Activated T-helper 2 cell treated with anti-CD3 and anti-CD28 coated beads, Interferon-gamma antibody, Interleukin-2, Interleukin-4, amounts not matched to agents 10 μg/mL and 5 μg/mL and 100 μg/mL, durations not matched to agents 14 hours and 24 hours and 36 hours (primary cell): ENCODE measurements around the gene CEACAM7. TPM values are rescaled to one million over a fixed set of nuclear protein-coding genes. Genes with fewer than 3 reads are reported as not detected.
"Not testable (repeated sequence)": the region's sequence is repeated elsewhere in the genome, so short reads cannot be mapped to it uniquely, and the experiment has no call there.

ENCODE experiments used
- DNase-seq: peaks from one replicate; pipeline ENCODE4 v3.0.0; 2021; ENCODE audit warnings: low spot score
- H3K27ac Mint-ChIP-seq: one replicate; pipeline ENCODE4 v1.8.0; 2021; ENCODE audit warnings: mixed read lengths
- H3K27me3 Mint-ChIP-seq: one replicate; pipeline ENCODE4 v1.8.0; 2021; ENCODE audit warnings: low read depth, mixed read lengths
- H3K36me3 Mint-ChIP-seq: one replicate; pipeline ENCODE4 v1.8.0; 2021; ENCODE audit warnings: low read depth, mixed read lengths
- H3K4me1 Mint-ChIP-seq: one replicate; pipeline ENCODE4 v1.8.0; 2021; ENCODE audit warnings: low read depth, mixed read lengths
- H3K4me3 Mint-ChIP-seq: one replicate; pipeline ENCODE4 v1.8.0; 2021; ENCODE audit warnings: low read depth, mild to moderate bottlenecking, moderate library complexity, mixed read lengths
- H3K9me3 Mint-ChIP-seq: one replicate; pipeline ENCODE4 v1.8.0; 2021; ENCODE audit warnings: mixed read lengths
- intact Hi-C: fragments of 100-400 bp; cut with micrococcal nuclease; formaldehyde crosslinking; loops from one replicate; pipeline ENCODE4 v1.15.1; 2023
- total RNA-seq: library from RNA; stranded (reverse); gene quantifications from 2 replicates; pipeline ENCODE4 v1.2.3, GENCODE V29; 2022

The CEACAM7 gene
- total RNA-seq, 1 donor from 2014 or later: not detected

DNA sequence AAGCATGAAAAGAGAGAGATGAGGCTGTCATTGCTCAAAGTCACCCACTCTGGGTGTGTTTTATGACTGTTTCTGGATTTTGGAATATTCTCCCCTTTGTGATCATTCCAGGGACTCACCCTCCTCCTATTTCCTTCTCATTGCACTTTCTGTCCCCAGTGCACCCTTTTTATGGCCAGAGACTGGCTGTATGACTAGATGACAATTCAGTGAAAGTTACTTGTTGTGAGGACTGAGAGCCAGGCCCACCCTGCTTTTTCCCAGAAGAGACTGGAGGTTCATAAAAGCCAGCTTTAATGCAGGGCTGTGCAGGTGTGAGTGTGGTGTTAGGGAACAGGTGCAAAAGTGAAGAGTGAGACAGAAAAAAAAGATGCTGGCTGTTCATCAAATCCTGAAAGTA, 17.3 kb downstream of the CEACAM7 start:
- Mint-ChIP-seq H3K4me1 (no peaks in the 10 kb centered on the region), H3K4me3 (no peak overlapping the region), H3K27ac (no peak overlapping the region), H3K27me3 (peaks cover 26% of the 10 kb centered on the region), H3K9me3 (peaks cover 14% of the 10 kb centered on the region), H3K36me3 (no peaks in the 10 kb centered on the region)
- no peak for DNase-seq
- intact Hi-C loops: no loop called here

DNA sequence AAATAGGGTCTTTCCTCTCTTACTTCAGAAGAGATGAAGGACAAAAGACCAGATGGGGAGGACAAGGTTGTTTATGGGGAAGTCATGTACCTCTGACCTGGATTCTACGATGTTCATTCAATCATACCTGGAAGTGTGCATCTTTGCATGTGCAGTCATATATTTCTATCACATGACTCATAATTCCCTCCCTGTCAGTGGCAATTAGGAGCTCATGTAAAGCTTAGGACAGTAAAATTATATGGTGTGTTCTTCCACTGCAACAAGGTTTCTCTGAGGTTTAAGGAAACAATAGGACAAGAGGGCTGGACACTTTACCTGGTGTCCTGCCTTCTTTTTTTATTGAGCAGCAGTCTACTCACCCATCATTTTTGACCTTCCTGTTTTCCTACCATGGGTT, 19.8 kb downstream of the CEACAM7 start:
- H3K27ac Mint-ChIP-seq: no peak overlapping the region
- H3K4me3 Mint-ChIP-seq: no peak overlapping the region
- DNase-seq: no peak
- intact Hi-C loops: no loop called here
- no peaks in the 10 kb centered on the region for H3K36me3 Mint-ChIP-seq
- H3K4me1 Mint-ChIP-seq: no peaks in the 10 kb centered on the region
- peaks cover 16% of the 10 kb centered on the region for H3K27me3 Mint-ChIP-seq
- peaks cover 32% of the 10 kb centered on the region for H3K9me3 Mint-ChIP-seq

DNA sequence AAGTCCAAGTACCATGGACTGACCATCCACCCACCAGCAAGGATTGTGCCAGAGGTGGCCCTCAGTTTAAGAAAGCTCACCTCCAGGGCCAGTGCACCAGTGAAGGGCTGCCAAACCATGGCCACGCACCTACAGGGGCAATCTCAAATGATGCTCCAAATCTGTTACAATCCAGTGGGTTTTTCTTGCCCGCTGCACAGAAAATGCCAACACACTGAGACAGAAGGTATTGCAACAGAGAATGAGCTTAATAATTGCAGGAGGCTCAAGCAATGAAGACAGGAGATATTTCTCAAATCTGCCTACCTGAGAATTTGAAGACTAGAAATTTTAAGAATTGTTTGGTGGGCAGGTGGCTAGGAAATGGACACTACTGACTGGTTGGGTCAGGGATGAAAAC, 22.0 kb downstream of the CEACAM7 start:
- peaks cover 32% of the 10 kb centered on the region for H3K9me3 Mint-ChIP-seq
- no peak overlapping the region for H3K27ac Mint-ChIP-seq

DNA sequence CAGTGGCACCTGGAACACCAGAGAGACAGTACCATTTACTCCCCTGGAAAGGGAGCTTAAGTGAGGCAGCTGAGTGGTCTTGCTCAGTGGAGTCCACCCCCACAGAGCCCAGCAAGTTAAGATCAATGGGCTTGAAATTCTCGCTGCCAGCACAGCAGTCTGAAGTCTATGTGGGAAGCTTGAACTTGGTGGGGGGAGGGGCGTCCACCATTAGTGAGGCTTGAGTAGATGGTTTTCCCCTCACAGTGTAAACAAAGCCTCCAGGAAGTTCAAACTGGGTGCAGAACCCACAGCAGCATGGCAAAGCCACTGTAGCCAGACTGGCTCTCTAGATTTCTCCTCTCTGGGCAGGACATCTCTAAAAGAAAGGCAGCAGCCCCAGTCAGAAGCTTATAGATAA, 30.9 kb downstream of the CEACAM7 start:
- no peaks in the 10 kb centered on the region for H3K4me1 Mint-ChIP-seq
- intact Hi-C loops: no loop called here
- no peaks in the 10 kb centered on the region for H3K9me3 Mint-ChIP-seq
- no peak overlapping the region for H3K27ac Mint-ChIP-seq
- no peaks in the 10 kb centered on the region for H3K36me3 Mint-ChIP-seq
- H3K27me3 Mint-ChIP-seq: peaks cover 41% of the 10 kb centered on the region
- DNase-seq: no peak
- H3K4me3 Mint-ChIP-seq: no peak overlapping the region

More for the DNA sequence above, 22.0 kb downstream of the CEACAM7 start:
- intact Hi-C loops: no loop called here
- Mint-ChIP-seq H3K27me3 (peaks cover 6% of the 10 kb centered on the region), H3K4me1 (no peaks in the 10 kb centered on the region), H3K36me3 (no peaks in the 10 kb centered on the region), H3K4me3 (no peak overlapping the region)
- no peak for DNase-seq

DNA sequence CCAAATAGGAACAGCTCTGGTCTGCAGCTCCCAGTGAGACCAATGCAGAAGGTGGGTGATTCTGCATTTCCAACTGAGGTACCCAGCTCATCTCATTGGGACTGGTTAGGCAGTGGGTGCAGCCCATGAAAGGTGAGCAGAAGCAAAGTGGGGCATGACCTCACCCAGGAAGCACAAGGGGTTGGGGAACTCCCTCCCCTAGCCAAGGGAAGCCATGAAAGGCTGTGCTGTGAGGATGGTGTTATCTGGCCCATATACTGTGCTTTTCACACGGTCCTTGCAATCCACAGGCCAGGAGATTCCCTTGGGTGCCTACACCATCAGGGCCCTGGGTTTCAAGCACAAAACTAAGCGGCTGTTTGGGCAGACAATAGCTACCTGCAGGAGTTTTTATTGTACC, 31.3 kb downstream of the CEACAM7 start:
- H3K36me3 Mint-ChIP-seq, H3K9me3 Mint-ChIP-seq, H3K4me1 Mint-ChIP-seq, DNase-seq, intact Hi-C loops, H3K27ac Mint-ChIP-seq, H3K4me3 Mint-ChIP-seq: not testable (repeated sequence)
- peaks cover 41% of the 10 kb centered on the region for H3K27me3 Mint-ChIP-seq

DNA sequence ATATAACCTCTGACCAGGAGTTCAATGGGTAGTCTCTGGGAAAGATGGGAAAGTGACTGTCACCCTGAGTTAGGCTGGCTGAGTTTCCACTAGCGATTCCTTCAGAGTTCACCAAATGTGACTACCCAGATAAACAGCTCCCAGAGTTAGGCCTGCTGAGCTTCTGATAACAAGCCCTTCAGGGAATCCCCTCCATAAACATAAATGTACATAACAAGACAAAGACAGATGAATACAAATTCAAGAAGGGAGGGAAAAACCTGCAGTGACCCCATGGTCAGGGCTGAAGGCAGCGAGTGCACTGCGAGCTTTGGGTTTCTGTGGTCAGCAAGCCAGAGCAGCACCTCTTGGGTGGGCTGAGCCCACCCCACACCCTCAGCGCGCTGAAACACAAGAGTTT, 35.8 kb downstream of the CEACAM7 start:
- H3K4me3 Mint-ChIP-seq: no peak overlapping the region
- H3K4me1 Mint-ChIP-seq: no peaks in the 10 kb centered on the region
- H3K36me3 Mint-ChIP-seq: no peaks in the 10 kb centered on the region
- intact Hi-C loops: no loop called here
- no peak for DNase-seq
- no peak overlapping the region for H3K27ac Mint-ChIP-seq
- peaks cover 22% of the 10 kb centered on the region for H3K27me3 Mint-ChIP-seq
- no peaks in the 10 kb centered on the region for H3K9me3 Mint-ChIP-seq

DNA sequence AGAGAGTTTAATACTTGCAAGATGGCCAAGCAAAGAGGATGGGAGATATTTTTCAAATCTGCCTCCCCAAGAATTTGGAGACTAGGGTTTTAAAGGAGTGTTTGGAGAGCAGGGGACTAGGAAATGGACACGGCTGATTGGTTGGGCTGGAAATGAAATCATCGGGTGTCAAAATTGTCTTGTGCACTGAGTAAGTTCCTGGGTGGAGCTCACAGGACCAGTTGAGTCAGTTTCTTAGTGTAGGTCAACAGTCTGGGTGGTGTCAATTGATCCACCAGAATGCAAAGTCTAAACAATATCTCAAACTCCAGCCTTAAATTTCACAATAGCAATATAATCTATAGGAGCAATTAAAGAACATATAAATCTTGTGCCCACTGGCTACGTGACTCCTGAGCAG, 38.2 kb downstream of the CEACAM7 start:
- Mint-ChIP-seq H3K27me3 (peaks cover 20% of the 10 kb centered on the region), H3K36me3 (no peaks in the 10 kb centered on the region), H3K4me3 (no peak overlapping the region), H3K27ac (no peak overlapping the region), H3K4me1 (no peaks in the 10 kb centered on the region), H3K9me3 (no peaks in the 10 kb centered on the region)
- DNase-seq: no peak
- intact Hi-C loops: no loop called here

DNA sequence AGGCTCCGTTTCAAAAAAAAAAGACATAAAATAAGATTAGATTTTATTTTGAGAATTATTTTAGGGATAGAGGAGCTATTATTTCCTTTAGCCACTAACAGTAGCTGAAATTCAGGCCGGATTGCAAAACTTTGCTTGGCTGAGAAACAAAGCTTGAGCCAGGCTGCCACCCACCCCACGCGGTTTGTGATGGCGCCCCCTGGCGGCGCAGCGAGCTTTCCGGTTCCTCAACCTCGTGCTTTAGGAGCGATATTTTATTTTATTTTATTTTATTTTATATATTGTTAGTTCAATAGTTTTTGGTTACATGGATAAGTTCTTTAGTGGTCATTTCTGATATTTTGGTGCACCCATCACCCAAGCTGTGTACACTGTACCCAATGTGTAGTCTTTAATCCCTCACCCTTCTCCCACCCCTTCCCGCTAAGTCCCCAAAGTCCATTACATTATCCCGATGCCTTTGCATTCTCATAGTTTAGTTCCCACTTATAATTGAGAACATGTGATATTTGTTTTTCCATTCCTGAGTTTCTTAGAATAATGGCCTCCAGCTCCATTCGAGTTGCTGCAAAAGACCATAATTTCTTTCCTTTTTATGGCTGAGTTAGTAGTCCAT, 41.4 kb downstream of the CEACAM7 start:
- H3K4me3 Mint-ChIP-seq: no peak overlapping the region
- no peaks in the 10 kb centered on the region for H3K36me3 Mint-ChIP-seq
- peaks cover 15% of the 10 kb centered on the region for H3K27me3 Mint-ChIP-seq
- no peak overlapping the region for H3K27ac Mint-ChIP-seq
- H3K9me3 Mint-ChIP-seq: no peaks in the 10 kb centered on the region
- no peak for DNase-seq
- intact Hi-C loops: no loop called here
- no peaks in the 10 kb centered on the region for H3K4me1 Mint-ChIP-seq

DNA sequence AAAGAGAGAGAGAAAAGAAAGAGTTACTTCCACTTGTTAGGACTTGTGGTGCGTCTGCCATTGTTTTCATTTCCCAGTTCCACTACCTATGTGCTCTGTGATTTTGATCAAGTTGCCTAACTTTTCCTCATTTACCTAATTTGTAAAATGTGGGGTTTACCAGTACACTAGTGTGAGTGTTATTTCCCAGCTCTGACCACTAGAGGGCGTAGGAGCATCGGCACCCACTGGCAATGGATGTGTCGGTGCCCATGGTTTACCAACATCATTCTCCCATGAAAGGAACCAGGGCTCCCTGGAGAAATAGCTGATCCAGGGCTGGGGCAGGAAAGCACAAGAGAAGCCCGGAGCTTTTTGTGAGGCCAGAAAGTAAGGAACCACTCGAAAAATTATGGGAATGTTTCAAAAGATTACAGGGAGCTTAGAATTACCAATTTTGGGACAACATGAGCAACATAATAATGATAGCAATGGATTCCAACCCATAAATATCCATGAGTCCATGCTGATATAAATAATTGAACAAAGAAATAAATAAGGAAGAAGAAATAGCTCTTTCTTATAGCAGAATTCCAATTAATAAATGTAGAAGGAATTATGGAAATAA, 46.1 kb downstream of the CEACAM7 start:
- DNase-seq: peak; percentile 47
- H3K4me1 Mint-ChIP-seq: no peaks in the 10 kb centered on the region
- no peaks in the 10 kb centered on the region for H3K36me3 Mint-ChIP-seq
- H3K27ac Mint-ChIP-seq: no peak overlapping the region
- peaks cover 7% of the 10 kb centered on the region for H3K27me3 Mint-ChIP-seq
- no peaks in the 10 kb centered on the region for H3K9me3 Mint-ChIP-seq
- H3K4me3 Mint-ChIP-seq: no peak overlapping the region
- intact Hi-C loops: loop anchor here (5.0 kb wide), 1 partner anchor 105 kb away; no protein-coding TSS in a partner anchor

DNA sequence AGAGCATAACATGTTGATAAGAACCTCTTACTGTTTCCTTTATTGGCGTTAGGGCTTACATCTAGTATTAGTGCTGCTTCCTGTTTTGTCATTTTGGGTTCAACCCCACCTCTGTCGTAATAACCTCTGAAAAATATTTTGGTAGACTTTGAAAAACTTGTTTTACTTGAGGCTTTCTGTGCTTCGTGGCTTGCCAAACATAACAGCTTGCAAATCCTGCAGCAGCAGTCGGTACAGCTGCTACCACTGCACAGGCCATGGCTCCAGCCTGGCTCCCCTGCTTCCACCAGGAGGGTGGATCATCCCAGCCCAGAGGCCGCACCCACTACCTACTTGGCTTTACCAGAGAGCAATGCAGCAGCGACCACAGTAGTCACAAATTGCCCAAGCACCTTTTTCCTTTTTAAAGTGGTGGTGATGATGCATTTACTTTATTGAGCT, 49.4 kb downstream of the CEACAM7 start:
- no peak overlapping the region for H3K27ac Mint-ChIP-seq
- no peaks in the 10 kb centered on the region for H3K4me1 Mint-ChIP-seq
- H3K27me3 Mint-ChIP-seq: peaks cover 16% of the 10 kb centered on the region
- intact Hi-C loops: no loop called here
- no peak for DNase-seq
- H3K4me3 Mint-ChIP-seq: no peak overlapping the region
- no peaks in the 10 kb centered on the region for H3K36me3 Mint-ChIP-seq
- no peaks in the 10 kb centered on the region for H3K9me3 Mint-ChIP-seq

DNA sequence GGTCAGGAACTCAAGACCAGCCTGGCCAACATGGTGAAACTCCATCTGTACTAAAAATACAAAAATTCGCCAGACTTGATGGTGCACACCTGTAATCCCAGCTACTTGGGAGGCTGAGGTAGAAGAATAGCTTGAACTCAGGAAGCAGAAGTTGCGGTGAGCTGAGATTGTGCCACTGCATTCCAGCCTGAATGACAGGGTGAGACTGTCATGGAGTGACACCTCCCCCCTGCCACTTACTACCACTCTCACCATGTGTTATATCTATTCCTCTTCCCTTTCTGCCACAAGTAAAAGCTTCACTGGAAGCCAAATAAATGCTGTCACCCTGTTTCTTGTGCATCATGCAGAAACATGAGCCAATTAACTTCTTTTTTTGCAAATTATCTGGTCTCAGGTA, 50.6 kb downstream of the CEACAM7 start:
- H3K27ac Mint-ChIP-seq: no peak overlapping the region
- no peaks in the 10 kb centered on the region for H3K4me1 Mint-ChIP-seq
- H3K27me3 Mint-ChIP-seq: peaks cover 16% of the 10 kb centered on the region
- intact Hi-C loops: no loop called here
- no peak for DNase-seq
- H3K36me3 Mint-ChIP-seq: no peaks in the 10 kb centered on the region
- no peaks in the 10 kb centered on the region for H3K9me3 Mint-ChIP-seq
- H3K4me3 Mint-ChIP-seq: no peak overlapping the region

DNA sequence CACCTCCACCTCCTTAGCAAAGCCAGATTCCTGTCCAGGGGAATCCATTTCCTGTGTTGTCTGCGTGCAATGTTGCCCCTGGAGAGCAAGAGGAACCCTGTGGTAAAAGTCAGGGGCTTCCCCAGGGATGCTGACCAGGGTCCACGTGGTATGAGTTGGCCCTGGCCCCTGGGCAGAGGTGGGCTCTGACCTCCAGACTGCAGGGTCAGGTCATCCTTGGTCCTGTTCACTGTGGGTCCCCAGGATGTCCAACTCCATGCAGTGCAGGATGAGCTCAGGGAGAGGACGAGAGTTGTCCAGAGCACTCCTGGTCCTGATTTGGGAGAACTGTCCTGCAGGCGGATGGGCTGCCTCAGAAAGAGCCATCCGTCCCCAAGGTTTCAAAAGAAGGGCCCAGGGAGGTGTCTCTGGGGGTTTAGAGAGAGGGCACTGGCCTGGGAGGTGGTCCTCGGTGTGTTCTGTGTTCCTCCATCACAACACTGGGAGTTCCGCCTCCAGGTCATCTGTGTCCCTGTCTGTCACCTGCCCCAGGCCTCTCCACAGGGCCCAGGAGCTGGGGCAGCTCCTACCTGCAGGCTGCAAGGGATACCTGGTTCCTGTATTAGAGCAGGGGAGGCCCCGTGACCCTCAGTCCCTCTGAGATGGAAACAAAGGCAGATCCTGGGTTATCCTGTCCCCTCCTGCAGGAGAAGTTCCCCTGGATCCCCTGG, 59.9 kb downstream of the CEACAM7 start:
- Mint-ChIP-seq H3K4me1 (no peaks in the 10 kb centered on the region), H3K36me3 (no peaks in the 10 kb centered on the region), H3K27ac (no peak overlapping the region), H3K4me3 (no peak overlapping the region), H3K9me3 (peaks cover 12% of the 10 kb centered on the region), H3K27me3 (peaks cover 4% of the 10 kb centered on the region)
- intact Hi-C loops: no loop called here
- DNase-seq: no peak

DNA sequence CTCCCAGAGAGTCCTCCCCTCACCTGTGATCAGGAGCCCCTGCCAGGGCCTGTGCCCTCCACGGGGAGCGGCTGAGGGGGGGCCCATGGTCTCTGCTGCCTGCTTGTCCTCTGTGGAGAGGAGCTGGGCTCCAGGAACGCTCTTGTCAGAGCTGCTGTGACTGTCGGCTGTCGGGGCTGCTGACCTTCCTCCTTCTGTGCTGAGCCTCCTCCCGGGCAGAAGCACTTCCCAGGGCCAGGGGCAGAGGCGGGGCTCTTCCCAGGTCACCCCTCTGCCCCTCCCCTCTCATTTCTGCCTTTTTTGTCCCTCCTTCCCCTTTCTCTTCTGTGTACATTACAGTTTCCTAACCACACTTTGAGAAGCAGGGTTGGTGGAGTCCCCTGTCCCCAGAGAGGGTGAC, 61.2 kb downstream of the CEACAM7 start, which contains the start of gene CEACAM4:
Gene CEACAM4, minus strand, starts transcription at position 198 of the 400 bp plus-strand sequence. Its CDS starts 111 bp downstream, at position 87.
- no peak for DNase-seq
- no peak within 1 kb of the TSS for H3K27ac Mint-ChIP-seq
- H3K9me3 Mint-ChIP-seq: peaks cover 12% of the 10 kb centered on the region

More for the DNA sequence above, 61.2 kb downstream of the CEACAM7 start, which contains the start of gene CEACAM4:
- Mint-ChIP-seq H3K36me3 (no peaks in the 10 kb centered on the region), H3K4me3 (no peak within 1 kb of the TSS), H3K27me3 (peaks cover 4% of the 10 kb centered on the region), H3K4me1 (no peaks in the 10 kb centered on the region)
- intact Hi-C loops: no loop called here
